COLO829 (cell line): ENCODE results near the gene FBXO34.

ENCODE experiments used
- DNase-seq: peaks from one replicate; pipeline ENCODE4 v3.0.0; 2012; ENCODE audit warnings: low spot score

The FBXO34 gene

DNA sequence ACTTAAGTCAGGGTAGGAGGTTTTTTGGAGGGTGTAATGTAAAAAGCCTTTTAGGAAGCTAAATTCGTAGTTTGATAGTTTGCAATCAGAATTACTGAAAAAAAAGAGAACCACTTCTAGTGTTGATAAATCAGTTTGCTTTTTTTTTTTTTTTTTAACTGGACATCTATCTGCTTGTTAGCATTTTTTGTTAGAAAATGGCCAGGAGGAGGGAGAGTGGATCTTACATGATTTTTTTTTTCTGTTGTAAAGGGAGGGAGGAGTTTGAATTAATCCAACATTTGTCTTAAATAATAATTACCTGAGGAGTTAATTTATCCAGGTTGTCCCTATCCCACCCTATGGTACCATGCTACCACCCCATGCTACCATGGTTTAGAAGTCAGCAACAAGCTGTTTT lies 1.2 kb downstream of the FBXO34 start:
- no peak for DNase-seq

DNA sequence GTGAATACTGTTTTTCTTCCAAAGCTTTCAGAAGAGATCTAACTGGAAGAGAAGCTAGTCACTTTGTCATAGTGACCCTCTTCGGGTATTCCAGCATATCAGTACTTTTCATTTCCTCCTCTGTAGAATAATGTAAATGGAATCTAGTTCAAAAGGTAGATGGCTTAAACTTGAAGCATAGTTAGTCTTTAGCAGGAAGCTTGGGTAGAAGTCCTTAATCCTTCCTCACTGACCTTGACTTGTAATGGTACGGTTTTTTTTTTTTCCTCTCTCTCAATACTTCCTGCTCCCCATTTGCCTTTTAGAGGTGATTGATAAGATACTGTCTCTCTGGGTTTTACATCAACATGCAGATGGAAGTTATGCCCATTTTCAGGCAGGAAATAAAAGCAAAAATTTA lies 1.7 kb downstream of the FBXO34 start:
- DNase-seq = no peak

DNA sequence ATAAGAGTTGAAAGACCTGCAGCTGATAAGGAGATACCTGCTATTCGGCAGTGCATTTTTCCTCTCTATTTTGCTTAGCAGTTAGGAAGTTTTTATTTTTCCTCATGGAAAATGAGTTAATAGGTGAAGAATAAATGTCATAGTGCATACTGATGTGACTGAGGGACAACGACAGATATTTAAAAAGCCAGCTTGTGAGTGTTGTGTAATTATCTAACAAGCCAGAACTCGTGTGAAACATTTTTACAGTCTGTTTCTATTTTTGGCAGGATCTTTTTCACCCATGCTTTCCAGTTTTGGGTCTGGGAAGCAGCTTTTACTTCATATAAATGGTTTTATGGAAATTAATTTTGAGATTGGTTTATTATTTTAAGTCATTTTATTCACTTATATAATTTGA lies 2.9 kb downstream of the FBXO34 start:
- DNase-seq = no peak

DNA sequence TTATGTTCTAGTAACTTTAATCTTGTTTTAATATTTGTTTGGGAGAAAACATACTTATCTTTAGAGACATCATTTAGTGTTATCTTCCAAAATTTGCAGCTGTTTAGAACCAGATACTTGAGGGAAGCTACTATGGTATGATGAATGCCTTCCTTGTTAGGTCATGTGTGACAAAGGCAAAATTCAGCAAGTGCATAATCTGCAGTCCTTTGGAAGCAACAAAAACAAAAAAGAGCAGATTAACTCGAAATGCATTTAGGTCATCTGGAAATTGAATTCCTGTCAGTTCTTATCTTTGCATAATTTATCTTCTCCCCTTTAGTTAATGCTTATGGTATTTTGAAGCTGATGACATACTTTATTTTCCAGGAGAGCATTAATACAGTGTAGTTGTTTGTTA lies 3.5 kb downstream of the FBXO34 start:
- DNase-seq = no peak

DNA sequence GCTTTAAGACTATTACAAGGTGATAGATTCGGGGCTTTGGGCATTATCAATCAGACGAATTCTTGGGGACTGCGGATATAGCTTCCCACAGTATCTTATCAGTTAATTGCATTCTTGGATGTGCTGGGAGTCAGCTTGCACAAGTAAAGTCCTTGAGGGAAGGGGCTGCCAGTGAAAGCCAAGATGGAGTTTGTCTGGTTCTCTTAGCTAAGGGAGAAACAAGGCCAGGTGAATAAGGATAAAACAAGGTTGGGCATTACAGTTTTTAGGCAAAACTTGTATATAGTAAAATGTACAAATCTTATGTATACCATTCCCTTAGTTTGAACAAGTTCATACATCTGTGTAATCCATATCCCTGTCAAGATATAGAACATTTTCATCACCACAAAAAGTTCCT lies 5.5 kb downstream of the FBXO34 start:
- no peak for DNase-seq

DNA sequence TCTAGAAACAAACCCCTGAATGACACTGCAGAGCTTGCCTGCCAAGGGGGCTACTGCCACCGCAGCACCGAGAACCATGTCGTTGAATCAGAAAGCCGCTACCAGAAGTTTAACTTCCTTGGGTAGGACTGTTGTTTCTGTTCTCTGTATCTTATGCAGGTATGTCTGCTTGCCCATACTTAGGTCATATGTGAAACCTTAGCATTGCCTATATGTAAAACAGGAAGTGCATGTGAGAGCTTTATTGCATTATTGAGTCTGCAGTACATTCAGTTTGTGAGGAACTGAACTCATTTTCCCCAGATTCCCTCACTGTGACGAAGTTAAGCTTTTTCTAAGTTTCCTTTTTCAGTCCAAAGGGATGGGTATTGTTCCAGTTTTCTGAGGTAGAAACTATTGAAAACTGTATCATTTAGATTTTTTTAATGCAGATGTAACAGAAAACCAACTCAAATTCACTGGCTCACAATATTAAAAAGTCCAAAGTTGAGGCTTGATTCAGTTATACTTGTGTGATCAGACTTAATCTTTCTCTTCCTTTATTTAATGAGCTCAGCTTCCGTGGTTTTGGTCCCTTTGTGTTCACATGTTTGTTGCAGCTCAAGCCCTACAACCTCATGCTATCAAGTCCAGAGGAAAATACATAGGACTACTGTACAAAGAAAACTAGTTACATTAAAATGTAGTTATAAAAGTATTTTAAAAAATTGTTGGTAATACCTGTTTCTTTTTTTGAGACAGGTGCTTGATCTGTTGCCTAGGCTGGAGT lies 6.9 kb downstream of the FBXO34 start:
- no peak for DNase-seq

DNA sequence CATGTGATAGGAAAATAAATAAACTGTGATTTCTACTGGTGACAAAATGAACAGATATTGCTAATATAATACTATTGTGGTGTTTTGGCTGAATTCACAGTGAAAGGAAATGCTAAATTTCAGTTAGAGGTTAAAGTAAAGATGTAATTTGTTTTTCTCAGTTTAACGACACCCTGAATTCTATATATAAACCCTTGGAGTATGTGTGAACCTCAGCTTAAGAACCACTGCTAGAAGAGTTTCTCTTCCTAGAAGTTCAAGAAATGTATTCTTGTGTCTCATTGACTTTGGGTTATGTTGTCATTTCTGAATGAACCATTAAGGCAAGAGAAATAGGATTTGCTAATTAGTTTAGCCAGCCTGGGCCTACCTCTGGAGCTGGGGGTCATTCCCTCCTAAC lies 8.2 kb downstream of the FBXO34 start:
- DNase-seq = no peak

DNA sequence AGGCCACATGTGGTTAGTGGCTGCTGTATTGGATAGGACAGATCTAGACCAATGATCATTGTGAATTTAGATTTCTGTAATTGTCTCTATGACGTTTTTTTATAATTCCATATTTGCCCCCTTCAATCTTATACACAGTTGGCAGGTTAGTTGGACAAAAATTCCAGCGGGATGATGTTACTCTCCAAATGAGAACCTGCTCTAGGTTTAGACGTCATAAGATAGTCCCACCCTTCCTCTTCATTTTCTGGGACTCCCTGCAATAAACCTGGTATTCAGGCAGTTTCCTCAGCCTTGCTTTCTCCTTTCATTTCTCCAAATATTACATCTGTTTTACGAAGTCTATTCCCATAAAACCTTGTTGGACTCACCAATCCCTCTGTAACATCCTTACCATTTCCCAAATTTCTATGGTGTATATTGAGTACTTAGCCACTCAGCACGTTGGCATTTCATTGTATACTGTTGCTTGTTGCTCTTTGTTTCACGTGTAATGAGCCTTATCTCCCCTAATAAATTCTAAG lies 10.2 kb downstream of the FBXO34 start:
- DNase-seq = no peak

DNA sequence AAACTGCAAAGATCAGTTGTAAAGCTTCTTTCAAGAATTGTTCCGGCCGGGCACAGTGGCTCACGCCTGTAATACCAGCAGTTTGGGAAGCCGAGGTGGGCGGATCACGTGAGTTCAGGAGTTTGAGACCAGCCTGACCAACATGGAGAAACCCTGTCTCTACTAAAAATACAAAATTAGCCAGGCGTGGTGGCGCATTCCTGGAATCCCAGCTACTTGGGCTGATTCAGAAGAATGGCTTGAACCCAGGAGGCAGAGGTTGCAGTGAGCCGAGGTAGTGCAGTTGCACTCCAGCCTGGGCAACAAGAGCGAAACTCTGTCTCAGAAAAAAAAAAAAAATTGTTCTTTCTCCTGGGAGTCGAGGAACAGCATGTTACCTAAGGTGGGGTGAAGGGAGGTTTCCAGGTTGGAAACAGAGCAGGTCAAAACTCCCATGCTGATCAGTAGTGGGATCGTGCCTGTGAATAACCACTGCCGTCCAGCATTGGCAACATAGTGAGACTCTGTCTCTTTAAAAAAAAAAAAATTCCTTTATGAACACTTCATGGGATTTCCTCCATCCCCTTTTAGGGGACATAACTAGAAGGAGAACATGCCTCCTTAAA lies 13.9 kb downstream of the FBXO34 start:
- DNase-seq = no peak

DNA sequence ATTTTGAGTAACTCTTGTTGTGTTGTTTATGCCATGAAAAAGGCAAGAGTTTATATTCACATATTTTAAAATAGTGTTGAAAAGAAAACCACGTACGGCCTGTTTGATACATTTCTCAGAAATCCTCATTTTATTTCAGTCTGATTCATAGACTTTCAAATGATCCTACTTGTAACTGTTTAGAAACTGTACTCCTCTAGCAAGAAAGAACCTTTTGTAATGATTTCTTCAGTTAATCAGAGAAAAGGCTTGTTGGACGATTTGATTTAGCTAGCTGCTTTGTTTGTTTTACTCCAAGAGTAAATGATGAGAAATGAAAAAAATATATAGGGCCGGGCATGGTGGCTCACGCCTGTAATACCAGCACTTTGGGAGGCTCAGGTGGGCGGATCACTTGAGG lies 17.2 kb downstream of the FBXO34 start:
- DNase-seq = peak; percentile 83

DNA sequence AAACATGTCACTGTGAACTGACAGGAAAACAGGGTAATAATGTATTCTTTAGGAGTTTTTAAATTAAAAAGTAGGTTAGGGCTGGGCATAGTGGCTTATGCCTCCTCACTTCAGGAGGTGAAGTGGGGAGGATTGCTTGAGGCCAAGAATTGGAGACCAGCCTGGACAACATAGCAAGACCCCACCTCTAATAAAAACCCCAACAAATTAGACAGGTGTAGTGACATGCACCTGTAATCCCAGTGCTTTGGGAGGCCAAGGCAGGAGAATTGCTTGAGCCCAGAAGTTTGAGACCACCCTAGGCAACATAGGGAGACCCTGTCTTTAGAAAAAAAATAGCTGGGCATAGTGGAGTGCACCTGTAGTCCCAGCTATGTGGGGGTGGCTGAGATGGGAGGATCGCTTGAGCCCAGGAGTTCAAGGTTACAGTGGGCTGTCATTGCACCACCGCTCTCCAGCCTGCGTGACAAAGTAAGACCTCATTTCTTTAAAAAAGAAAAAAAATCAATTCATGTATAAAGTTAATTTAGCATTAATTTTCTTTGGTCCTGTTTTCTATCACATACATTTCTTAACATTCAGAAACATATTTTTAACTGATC lies 20.4 kb downstream of the FBXO34 start:
- DNase-seq = no peak

DNA sequence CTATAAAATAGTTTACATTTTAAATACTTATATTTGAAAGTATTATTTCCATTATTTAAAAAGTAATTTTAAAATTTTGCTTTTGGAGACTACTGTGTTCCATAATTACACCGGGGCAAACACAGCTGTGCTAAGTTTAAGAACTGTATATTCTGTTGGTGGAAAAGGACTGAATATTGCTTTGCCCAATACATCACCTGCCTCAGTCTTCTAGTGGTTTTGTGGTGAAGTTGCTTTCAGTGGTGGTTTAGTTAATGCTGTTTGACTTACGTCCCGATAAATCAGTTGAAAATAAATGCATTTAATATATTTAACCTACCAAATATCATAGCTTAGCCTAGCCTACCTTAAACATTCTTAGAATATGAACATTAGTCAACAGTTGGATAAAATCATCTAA lies 23.4 kb downstream of the FBXO34 start:
- DNase-seq = no peak

DNA sequence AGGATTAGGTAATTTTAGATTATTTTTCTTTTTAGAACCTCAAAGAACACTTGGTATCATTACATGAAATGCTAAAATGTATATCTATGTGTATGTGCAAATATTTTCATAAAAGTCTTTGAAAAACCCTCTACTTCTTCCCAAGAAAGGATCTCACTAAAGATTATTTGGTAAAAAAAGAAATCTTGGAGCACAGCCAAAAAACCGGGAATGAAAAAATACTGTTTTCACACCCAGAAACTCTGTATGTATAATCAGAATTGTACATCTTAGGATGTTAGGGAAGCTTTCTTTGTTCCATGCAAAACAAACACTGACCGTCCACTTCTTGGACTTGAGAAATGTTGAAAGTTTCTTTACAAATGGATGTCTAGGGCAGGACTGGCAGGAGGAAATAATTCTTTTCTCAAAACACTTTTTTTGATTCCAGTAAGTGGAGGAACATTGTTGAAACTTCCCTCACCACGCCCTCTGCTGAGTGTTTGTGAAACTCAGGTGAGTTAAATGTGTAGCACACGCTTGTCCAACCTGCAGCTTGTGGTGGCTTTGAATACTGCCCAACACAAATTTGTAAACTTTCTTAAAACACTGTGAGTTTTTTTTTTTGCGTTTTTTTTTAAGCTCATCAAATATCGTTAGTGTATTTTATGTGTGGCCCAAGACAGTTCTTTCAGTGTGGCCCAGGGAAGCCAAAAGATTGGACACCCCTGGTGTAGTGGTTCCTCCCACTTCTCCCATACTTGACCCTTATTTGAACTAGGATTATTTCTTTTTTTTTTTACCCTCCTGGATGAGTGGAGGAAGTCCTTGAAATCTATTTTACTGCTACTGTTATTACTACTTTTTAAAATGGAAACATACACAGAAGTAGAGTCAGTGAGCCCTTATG lies 26.6 kb downstream of the FBXO34 start:
- DNase-seq = no peak

DNA sequence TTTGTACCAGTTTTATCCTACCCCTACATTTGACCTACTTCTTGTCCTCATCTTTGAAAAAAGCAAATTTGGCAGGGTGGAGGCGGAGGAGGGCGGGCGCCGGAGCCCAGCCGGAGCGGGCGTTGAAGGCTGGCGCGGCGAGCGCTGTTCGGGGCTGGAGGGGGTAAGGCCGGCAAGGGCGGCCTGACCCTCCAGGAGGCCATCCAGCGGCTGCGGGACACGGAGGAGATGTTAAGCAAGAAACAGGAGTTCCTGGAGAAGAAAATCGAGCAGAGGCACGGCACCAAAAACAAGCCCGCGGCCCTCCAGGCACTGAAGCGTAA lies 27.2 kb downstream of the FBXO34 start:
- DNase-seq = no peak

DNA sequence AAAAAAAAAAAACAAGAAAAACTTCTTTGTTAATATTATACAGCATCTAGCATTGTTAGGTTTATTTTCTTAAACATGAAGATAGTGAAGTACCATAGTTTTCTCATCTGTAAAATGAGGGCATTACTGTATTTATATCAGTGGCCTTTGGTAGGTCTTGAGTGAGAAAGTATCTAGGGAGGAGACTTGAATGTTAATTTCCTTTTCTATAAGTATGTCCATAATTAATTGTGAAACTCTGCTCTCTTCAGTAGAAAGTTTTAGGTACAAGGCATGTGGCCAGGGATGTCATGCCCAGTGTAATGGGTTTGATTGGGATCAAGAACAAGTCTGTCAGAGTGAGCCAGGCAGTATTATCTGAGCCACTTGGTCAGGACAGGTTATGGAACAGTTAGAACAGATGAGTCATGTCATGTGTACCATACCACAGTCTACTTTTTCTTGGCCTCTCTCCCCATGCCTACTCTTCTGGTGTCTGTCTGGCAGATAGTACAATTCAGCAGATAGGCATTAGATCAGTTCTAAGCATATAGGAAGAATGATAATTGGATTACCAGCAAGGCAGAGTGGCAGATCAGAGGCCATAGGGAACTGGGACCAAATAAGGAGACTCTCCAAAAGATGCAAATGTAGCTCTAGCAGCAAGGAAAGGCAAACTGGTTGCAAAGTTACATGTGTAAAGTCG lies 30.4 kb downstream of the FBXO34 start:
- no peak for DNase-seq

DNA sequence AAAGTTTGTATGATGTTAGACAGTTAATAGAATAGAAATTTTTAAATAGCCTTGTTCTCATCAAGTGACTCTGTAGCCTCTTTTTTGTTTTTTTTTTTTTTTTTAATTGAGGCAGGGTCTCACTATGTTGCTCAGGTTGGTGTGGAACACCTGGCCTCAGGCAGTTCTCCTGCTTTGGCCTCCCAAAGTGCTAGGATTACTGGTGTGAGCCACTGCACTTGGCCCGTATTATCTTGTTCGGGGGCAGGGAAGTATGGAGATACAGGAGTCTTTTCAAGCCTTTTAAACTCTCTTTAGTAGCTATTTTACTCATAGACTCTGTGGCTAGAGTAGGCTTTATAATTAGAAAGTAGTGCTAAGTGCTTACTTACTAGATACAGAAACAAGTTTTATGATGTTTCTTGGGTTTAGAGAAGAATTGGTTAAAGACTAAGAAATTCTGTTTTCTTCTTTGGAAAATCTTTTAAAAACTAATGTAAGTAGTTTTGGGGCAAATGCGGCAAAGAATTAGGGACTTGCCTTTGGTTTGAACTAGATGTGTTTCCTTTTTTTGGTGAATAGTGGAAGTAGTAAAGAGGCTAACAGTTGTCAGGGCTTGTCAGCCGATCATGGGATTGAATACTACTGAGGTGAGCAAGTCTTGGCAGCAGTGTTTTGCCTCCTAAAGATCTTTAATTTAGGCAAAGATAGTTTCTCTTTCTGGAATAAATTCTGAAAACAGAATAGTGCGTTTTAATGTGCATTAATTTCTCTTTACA lies 31.3 kb downstream of the FBXO34 start:
- no peak for DNase-seq

DNA sequence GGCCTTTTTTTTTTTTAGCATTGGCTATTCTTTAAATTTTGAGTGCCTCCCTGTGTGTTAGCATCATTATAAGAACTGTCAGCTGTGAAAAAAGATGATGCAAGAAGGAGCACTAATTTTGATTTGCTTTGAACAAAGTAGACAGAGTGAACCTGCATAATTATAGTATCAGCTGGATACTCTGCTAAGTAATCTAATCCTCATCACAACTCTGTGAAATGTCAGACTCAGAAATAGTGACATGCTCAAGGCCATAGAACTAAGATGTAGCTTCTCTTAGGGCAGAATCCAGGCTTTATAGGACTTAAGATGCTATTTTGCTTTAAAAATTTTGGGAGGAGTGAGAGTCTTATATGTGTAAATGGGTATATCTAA lies 31.9 kb downstream of the FBXO34 start:
- DNase-seq = no peak

DNA sequence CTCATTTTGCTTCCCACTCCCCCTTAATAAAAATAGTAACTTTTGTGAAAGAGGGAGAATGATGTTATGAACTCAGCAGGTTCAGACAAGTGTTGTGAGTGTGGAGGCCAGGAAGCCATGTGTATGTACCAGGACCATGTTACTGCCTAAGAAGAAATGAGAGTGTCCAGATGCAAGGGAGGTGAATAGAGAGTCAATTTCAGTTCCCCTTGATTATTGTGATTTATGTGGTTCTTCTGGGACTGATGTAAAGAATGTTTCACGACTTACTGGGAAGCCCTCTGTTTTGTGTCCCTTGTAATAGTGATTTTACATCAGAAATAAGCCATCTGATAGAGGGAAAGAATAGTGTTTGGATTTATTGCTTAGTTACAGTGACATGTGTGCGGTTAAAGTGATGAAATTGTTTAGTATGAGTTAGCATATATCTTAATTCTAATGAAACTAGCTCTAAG lies 32.5 kb downstream of the FBXO34 start:
- no peak for DNase-seq

DNA sequence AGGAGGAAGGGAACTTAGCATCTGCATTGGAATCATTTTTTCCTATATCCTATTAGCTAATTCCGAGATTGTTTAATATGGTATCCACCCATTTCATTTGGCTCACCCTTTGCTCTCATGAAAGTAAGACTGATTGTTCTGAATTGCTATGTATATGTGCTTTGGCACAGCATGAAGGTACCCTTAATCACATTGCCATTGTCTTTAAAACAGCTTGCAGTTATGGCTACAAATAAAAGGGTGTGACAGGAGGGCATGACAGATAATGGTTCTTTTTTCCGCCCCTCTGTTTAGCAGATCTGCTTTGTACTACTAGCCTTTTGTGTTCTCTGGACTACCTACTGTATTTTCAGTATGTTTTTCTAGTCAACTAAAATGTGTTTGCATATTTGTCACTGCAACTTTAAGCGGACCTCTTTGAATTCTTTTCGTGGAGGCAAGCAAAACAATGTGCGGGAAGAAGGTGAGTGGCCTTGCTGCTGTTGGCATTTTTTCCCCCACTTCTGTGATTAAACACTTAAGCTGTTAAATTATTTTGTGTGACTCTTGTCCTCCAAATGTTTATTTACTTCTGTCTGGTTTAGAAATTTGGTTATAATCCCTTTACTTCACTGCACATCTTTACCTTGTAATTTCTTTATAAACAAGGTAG lies 35.8 kb downstream of the FBXO34 start:
- no peak for DNase-seq

DNA sequence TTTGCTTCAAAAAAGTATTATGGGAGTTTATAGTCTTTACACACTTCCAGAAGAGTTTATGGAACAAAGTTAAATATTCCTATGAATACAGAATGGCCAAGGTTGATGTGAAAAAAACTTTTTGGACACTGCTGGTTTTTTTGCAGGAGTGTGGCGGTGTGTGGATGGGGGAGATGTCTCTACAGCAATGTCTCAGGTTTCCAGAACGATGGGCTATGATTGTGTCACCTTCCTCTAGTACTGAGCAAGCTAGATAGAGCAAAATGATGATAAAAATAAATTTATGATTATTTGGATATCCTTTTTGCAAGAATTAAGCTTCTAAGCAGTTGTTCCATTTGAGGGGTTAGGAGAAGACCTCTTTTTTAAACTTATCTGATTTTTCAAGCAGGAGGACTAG lies 37.9 kb downstream of the FBXO34 start:
- DNase-seq = no peak
